D341Med (cell line): ENCODE results near the gene TBC1D5.

Experiments used
- DNase-seq: peaks from one replicate; pipeline ENCODE4 v3.0.0; 2012; ENCODE audit warnings: low spot score

Gene TBC1D5

DNA sequence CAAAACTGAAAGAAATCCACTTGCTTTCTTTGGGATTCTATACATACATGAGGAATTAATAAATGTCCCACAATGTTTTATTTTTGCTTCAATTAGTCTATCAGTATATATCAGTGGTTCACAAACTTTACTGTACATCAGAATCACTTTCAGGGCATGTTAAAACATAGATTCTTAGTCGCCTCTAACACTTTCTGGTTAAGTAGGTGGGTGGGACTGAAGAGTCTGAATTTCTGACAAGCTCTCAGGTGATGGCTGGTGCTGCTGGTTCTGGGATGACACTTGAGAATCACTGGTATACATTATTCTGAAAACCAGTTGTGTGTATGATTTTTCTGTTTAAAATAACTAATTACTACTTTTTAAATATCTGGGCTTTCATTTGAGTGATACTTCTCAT lies 393.3 kb downstream of the TBC1D5 start:
- no peak for DNase-seq

- DNase-seq: no peak
Observed at GRCh38 chr3:17342119-17342518, 400.3 kb downstream of the TBC1D5 start.

DNA sequence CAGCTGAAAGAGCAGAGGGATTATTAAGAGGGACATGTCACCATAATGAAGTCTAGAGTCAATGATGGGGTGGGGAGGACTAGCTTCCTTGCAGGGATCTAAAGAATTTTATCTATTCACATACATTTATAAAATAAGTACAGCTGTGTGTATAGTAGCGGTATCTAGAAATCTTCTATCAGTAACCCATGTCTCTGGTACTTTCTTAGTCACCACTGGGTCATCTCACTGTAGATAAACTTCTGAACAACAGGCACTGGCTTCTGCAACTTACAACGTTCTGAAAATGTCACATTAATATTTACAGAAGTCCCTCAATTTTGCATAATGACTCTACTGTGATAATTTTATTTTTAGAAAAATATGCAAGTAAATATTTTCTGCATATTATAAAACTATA lies 401.7 kb downstream of the TBC1D5 start:
- DNase-seq: no peak

DNA sequence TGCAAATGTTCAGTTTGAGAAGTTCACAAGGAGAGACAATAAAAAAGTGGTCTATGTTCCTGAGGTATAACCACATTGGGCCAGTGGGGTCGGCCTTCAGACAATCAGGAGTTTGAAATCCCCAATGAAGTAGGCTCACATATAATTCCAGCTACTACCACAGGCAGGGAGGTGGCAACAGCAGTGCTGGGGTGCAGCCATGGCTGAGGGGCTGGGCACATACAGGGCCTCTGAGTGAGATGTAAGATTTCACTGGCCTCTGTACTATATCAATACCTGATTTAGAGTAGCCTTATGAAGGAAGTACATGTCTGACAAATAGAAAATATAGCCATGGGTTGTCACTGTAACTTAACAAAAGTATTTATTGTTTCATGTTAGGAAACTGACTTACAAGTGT lies 402.2 kb downstream of the TBC1D5 start:
- DNase-seq: no peak

- no peak for DNase-seq
Observed at GRCh38 chr3:17339132-17339575, 403.3 kb downstream of the TBC1D5 start.

- DNase-seq: no peak
Observed at GRCh38 chr3:17336291-17336690, 406.1 kb downstream of the TBC1D5 start.

DNA sequence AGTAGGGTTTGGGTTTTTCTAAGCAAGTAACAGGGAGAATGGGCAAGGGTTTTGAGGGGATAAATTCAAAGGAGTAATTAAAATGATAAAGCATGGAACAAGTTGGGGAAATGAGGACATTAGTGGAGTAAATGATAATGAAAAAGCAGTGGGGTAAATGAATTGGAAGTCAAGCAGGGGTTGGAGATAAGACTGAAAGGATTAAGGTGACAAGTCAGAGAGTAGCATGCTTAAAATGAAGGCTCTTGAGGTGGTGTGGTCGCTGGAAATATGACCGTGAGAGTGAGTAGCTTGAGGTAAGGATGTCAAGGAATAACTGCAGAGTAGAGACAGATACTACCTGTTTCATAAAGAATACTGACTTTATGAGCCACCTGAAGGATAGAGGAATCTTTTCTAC lies 408.5 kb downstream of the TBC1D5 start:
- no peak for DNase-seq

GRCh38 chr3:17333446-17333845 lies 409.0 kb downstream of the TBC1D5 start:
- DNase-seq: no peak

DNA sequence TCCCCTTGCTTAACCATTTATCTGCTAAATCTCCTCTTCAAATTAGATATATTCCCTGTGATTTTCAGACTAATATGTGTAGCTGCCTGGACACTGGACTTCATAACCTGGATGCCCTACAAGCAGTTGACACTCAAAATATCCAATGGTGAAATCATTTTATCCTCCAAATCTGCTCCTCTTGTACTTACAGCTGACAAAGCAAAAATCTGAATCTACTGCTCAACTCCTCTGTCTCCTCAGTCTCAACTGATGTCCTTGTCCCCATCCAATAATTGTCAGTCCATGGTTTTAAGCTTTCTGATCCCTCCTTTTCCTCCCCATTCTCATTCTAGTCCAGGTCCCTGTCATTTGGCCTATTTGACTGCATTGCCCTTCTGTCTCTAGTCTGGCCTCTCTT lies 411.8 kb downstream of the TBC1D5 start:
- DNase-seq: no peak

DNA sequence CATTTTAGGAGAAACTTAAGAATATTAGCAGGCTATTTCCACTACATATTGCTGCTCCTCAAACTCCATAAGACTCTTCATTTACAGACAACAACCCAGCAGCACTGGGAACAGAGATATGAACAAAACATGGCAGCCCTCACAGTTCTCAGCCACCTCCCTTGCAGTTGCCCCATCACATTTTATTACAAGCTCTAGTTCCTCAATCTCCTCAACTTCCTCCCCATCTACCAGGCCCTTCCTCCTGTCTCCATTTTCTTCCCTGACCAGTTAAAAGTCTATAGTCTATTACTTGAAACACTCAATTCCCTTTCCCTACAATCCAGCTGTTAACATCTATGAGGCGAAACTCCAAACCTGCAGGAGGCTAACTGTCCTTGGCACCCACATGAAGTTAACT lies 412.5 kb downstream of the TBC1D5 start:
- DNase-seq: no peak

GRCh38 chr3:17322106-17322793 lies 420.2 kb downstream of the TBC1D5 start:
- DNase-seq: no peak

DNA sequence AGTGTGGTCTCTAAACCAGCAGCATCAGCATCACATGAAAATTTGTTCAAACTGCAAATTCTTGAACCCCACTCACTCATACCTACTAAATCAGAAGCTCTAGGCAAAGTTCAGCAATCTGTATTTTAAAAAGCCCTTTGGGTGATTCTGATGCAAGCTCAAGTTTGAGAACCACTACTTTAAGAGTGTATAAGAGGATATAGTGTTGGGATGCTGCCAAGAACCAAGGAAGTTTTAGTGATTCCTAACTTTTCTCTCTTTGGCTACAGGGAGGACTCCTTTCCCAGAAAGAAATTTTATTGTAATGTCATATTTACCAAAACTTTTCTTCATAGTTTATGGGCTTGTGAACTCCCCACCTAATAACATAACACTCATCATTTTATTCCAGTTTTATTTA lies 422.2 kb downstream of the TBC1D5 start:
- DNase-seq: no peak

DNA sequence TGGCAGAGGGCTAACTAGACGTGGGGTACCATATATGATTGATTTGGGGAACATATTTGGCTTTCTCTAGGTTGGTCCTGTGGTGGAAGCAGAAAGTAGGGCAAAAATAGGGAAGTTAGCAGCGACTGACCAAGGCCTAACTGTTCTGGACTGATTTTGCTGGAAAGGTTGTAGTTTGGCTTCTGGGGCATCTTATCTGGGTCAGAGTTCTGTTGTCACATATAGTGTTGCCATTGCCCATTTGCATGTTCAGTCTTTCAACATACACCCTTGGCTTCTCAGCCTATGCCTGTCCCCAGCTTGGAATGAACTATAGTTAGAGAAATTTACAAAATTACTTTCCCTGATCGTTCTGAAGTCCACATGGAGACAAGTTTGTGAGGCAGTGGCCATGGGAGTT lies 426.5 kb downstream of the TBC1D5 start:
- no peak for DNase-seq

- no peak for DNase-seq
Observed at GRCh38 chr3:17314171-17314570, 428.3 kb downstream of the TBC1D5 start.

GRCh38 chr3:17313746-17314145 lies 428.7 kb downstream of the TBC1D5 start:
- DNase-seq: no peak

DNA sequence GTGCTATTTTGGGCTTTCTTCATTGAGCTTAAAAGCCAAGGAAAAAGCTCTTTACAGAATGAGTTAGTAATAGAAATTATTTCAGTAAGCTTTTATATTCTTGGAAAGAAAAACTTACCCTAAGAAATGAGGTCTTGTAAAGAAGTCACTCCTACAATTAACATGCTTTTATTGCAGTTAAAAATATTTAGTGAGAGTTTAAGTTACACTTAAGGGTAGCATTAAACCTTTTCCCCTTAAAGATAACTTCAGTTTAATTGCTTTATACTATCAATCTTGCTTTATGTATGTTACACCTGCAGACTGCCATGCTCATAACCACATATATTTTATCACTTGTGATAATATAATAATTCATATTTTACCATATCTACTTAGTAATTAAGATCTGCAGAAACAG lies 431.4 kb downstream of the TBC1D5 start:
- DNase-seq: no peak

DNA sequence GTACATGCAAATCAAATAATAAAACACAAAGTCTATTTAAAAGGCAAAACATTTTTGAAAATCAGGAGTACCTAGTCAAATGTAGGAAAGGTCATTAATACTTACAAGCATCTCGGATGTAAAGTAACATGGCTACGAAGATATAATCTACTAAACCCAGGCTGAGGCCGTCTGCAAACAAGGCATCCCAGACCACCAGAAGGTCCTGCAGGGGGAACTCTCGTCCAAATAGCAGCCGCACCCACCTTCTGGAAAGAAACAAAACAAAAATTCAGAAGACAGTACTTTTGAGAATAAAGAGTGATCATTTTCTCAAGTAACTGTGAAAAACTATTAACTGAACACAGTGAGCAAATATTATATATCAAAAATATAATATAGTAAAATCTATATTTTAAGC lies 434.5 kb downstream of the TBC1D5 start:
- DNase-seq: no peak

GRCh38 chr3:17307482-17307881 lies 434.9 kb downstream of the TBC1D5 start:
- DNase-seq: no peak

DNA sequence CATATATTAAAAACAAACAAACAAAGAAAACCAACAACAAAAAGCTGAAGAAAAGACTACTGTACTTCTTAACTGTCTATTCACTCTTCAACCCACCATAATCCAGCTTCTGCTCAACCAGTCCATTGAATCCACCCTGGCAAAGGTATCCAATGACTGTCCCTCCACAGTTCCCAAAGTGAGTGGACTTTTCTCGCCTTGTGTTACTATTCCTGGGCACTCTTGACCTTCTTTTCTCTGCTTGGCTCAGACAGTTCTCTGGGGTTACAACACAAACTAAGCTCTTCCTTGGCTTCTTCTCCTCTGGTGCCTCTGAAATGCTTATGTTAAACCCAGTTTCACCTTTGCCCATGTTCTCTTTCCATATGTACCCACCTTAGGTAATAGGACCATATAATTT lies 437.5 kb downstream of the TBC1D5 start:
- DNase-seq: no peak

DNA sequence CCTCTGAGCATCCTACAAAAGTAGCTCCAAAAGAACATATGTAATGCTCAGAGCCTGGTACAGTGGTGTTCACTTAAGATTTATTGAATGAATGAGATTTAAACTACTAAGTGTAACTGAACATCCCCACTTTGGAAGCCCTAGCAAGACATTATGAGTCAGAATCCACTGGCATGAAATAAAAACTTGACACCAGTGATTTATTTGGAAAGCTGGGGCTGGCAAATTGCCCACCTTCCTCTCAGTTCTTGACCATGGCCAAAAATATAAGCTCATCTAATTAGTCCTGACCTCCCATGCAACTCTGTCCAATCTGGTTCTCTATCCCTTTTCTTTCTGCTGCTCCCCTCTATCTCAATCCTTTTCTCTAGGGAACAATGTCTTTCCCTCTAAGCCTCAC lies 439.7 kb downstream of the TBC1D5 start:
- no peak for DNase-seq

GRCh38 chr3:17302170-17302569 lies 440.3 kb downstream of the TBC1D5 start:
- DNase-seq: no peak

GRCh38 chr3:17301271-17301670 lies 441.2 kb downstream of the TBC1D5 start:
- no peak for DNase-seq

GRCh38 chr3:17300441-17300840 lies 442.0 kb downstream of the TBC1D5 start:
- no peak for DNase-seq

GRCh38 chr3:17298038-17298437 lies 444.4 kb downstream of the TBC1D5 start:
- DNase-seq: no peak

GRCh38 chr3:17292556-17292955 lies 449.9 kb downstream of the TBC1D5 start:
- no peak for DNase-seq
